Effector memory CD8-positive, alpha-beta T cell (primary cell): ENCODE data around the gene MAP3K19.

ENCODE experiments used
- ATAC-seq: fragments of 150-1000 bp; cut with Tn5 transposase; replicated peaks from 2 replicates; pipeline ENCODE4 v1.10.0; 2021; ENCODE audit warnings: mild to moderate bottlenecking, moderate library complexity
- DNase-seq, 3 experiments: peaks; one replicate each; pipeline ENCODE4 v3.0.0; 2021
- H3K27ac Mint-ChIP-seq, 2 donors: one replicate each; pipeline ENCODE4 v1.8.0; 2022; ENCODE audit warnings: mild to moderate bottlenecking in 2 of 2, mixed read lengths in 2 of 2, moderate library complexity in 2 of 2
- H3K27me3 Mint-ChIP-seq, 2 donors: one replicate each; pipeline ENCODE4 v1.8.0; 2022; ENCODE audit warnings: mixed read lengths in 2 of 2
- H3K36me3 Mint-ChIP-seq: one replicate; pipeline ENCODE4 v1.8.0; 2022; ENCODE audit warnings: mild to moderate bottlenecking, moderate library complexity, mixed read lengths; ENCODE audit not compliant: insufficient read depth
- H3K4me1 Mint-ChIP-seq, 2 donors: one replicate each; pipeline ENCODE4 v1.8.0; 2022; ENCODE audit warnings: low read depth in 2 of 2, mixed read lengths in 2 of 2
- H3K4me3 Mint-ChIP-seq, 2 donors: one replicate each; pipeline ENCODE4 v1.8.0; 2022; ENCODE audit warnings: mild to moderate bottlenecking in 2 of 2, mixed read lengths in 2 of 2, moderate library complexity in 2 of 2
- H3K9me3 Mint-ChIP-seq, 2 donors: one replicate each; pipeline ENCODE4 v1.8.0; 2022; ENCODE audit warnings: mixed read lengths in 2 of 2

MAP3K19 gene

GRCh38 chr2:134952608-134953007, 94.6 kb downstream of the MAP3K19 start:
- Mint-ChIP-seq H3K36me3 (peaks cover 79% of the 10 kb centered on the region), H3K27ac (peak overlapping the region in 1 of 2 donors; percentile 57)

GRCh38 chr2:134950886-134951285, 96.4 kb downstream of the MAP3K19 start:
- Mint-ChIP-seq H3K4me3 (no peak overlapping the region), H3K27me3 (no peaks in the 10 kb centered on the region), H3K4me1 (peaks cover 8 to 15% of the 10 kb centered on the region in 2 donors), H3K9me3 (no peaks in the 10 kb centered on the region), H3K27ac (no peak overlapping the region), H3K36me3 (peaks cover 83% of the 10 kb centered on the region)
- DNase-seq, result no peak
- ATAC-seq, result no peak

More at GRCh38 chr2:134952608-134953007, 94.6 kb downstream of the MAP3K19 start:
- no peak for ATAC-seq
- Mint-ChIP-seq H3K4me1 (peaks cover 8 to 14% of the 10 kb centered on the region in 2 donors), H3K4me3 (no peak overlapping the region), H3K9me3 (no peaks in the 10 kb centered on the region), H3K27me3 (no peaks in the 10 kb centered on the region)
- DNase-seq, result no peak

- H3K36me3 Mint-ChIP-seq, result peaks cover 85% of the 10 kb centered on the region
- H3K9me3 Mint-ChIP-seq, result no peaks in the 10 kb centered on the region
- no peak for DNase-seq
- peak overlapping the region in 1 of 2 donors; percentile 55 for H3K27ac Mint-ChIP-seq
- H3K4me3 Mint-ChIP-seq, result no peak overlapping the region
- H3K4me1 Mint-ChIP-seq, result peaks cover 8 to 21% of the 10 kb centered on the region in 2 donors
- no peaks in the 10 kb centered on the region for H3K27me3 Mint-ChIP-seq
- ATAC-seq, result no peak
Observed at GRCh38 chr2:134949981-134950708, 97.1 kb downstream of the MAP3K19 start.

GRCh38 chr2:134946073-134946472, 101.2 kb downstream of the MAP3K19 start:
- no peak for ATAC-seq
- Mint-ChIP-seq H3K4me1 (peaks cover 12 to 27% of the 10 kb centered on the region in 2 donors), H3K27ac (peak overlapping the region; percentile 11 to 32), H3K36me3 (peaks cover 69% of the 10 kb centered on the region), H3K27me3 (no peaks in the 10 kb centered on the region), H3K9me3 (no peaks in the 10 kb centered on the region), H3K4me3 (no peak overlapping the region)
- DNase-seq, result no peak

- Mint-ChIP-seq H3K4me3 (no peak overlapping the region), H3K36me3 (peaks cover 67% of the 10 kb centered on the region), H3K27me3 (no peaks in the 10 kb centered on the region), H3K4me1 (peaks cover 9 to 22% of the 10 kb centered on the region in 2 donors), H3K9me3 (no peaks in the 10 kb centered on the region), H3K27ac (peak overlapping the region in 1 of 2 donors; percentile 11)
- no peak for ATAC-seq
- DNase-seq, result no peak
Observed at GRCh38 chr2:134944975-134945374, 102.3 kb downstream of the MAP3K19 start.

- Mint-ChIP-seq H3K9me3 (no peaks in the 10 kb centered on the region), H3K36me3 (peaks cover 66% of the 10 kb centered on the region), H3K27ac (peak overlapping the region in 1 of 2 donors; percentile 25), H3K27me3 (no peaks in the 10 kb centered on the region), H3K4me1 (peaks cover 6 to 20% of the 10 kb centered on the region in 2 donors), H3K4me3 (no peak overlapping the region)
- no peak for ATAC-seq
- no peak for DNase-seq
Observed at GRCh38 chr2:134943540-134943939, 103.7 kb downstream of the MAP3K19 start.

GRCh38 chr2:134936691-134937090, 110.6 kb downstream of the MAP3K19 start:
- DNase-seq, result no peak
- H3K9me3 Mint-ChIP-seq, result no peaks in the 10 kb centered on the region
- H3K36me3 Mint-ChIP-seq, result peaks cover 58% of the 10 kb centered on the region
- no peak for ATAC-seq
- no peaks in the 10 kb centered on the region for H3K27me3 Mint-ChIP-seq
- H3K27ac Mint-ChIP-seq, result no peak overlapping the region
- peaks cover 19 to 36% of the 10 kb centered on the region in 2 donors for H3K4me1 Mint-ChIP-seq
- no peak overlapping the region for H3K4me3 Mint-ChIP-seq

GRCh38 chr2:134934641-134935040, 112.6 kb downstream of the MAP3K19 start:
- peaks cover 29 to 57% of the 10 kb centered on the region in 2 donors for H3K4me1 Mint-ChIP-seq
- H3K4me3 Mint-ChIP-seq, result peak overlapping the region in 1 of 2 donors; percentile 28
- peaks cover 46% of the 10 kb centered on the region for H3K36me3 Mint-ChIP-seq
- ATAC-seq, result no peak
- DNase-seq, result no peak
- H3K27ac Mint-ChIP-seq, result peak overlapping the region in 1 of 2 donors; percentile 44
- no peaks in the 10 kb centered on the region for H3K9me3 Mint-ChIP-seq
- no peaks in the 10 kb centered on the region for H3K27me3 Mint-ChIP-seq

- Mint-ChIP-seq H3K36me3 (peaks cover 44% of the 10 kb centered on the region), H3K27ac (peak overlapping the region; percentile 38 to 44), H3K9me3 (no peaks in the 10 kb centered on the region), H3K27me3 (no peaks in the 10 kb centered on the region), H3K4me3 (peak overlapping the region in 1 of 2 donors; percentile 28), H3K4me1 (peaks cover 30 to 58% of the 10 kb centered on the region in 2 donors)
- ATAC-seq, result no peak
- DNase-seq, result no peak
Observed at GRCh38 chr2:134934150-134934549, 113.1 kb downstream of the MAP3K19 start.

- peak overlapping the region; percentile 44 to 62 for H3K27ac Mint-ChIP-seq
- H3K27me3 Mint-ChIP-seq, result no peaks in the 10 kb centered on the region
- H3K4me3 Mint-ChIP-seq, result peak overlapping the region in 1 of 2 donors; percentile 28
- H3K9me3 Mint-ChIP-seq, result no peaks in the 10 kb centered on the region
- peaks cover 31 to 58% of the 10 kb centered on the region in 2 donors for H3K4me1 Mint-ChIP-seq
- no peak for ATAC-seq
- no peak for DNase-seq
- peaks cover 43% of the 10 kb centered on the region for H3K36me3 Mint-ChIP-seq
Observed at GRCh38 chr2:134933732-134934131, 113.5 kb downstream of the MAP3K19 start.

GRCh38 chr2:134932864-134933526, 114.3 kb downstream of the MAP3K19 start:
- Mint-ChIP-seq H3K36me3 (peaks cover 35% of the 10 kb centered on the region), H3K27ac (peak overlapping the region in 1 of 2 donors; percentile 62)

GRCh38 chr2:134927195-134927594, 120.1 kb downstream of the MAP3K19 start:
- Mint-ChIP-seq H3K4me3 (peak overlapping the region in 1 of 2 donors; percentile 66), H3K36me3 (peaks cover 25% of the 10 kb centered on the region), H3K27ac (no peak overlapping the region), H3K9me3 (no peaks in the 10 kb centered on the region), H3K27me3 (no peaks in the 10 kb centered on the region), H3K4me1 (peaks cover 49 to 72% of the 10 kb centered on the region in 2 donors)
- no peak for DNase-seq
- ATAC-seq, result no peak

More at GRCh38 chr2:134932864-134933526, 114.3 kb downstream of the MAP3K19 start:
- H3K27me3 Mint-ChIP-seq, result no peaks in the 10 kb centered on the region
- H3K4me3 Mint-ChIP-seq, result peak overlapping the region in 1 of 2 donors; percentile 61
- no peak for ATAC-seq
- H3K9me3 Mint-ChIP-seq, result no peaks in the 10 kb centered on the region
- no peak for DNase-seq
- peaks cover 35 to 63% of the 10 kb centered on the region in 2 donors for H3K4me1 Mint-ChIP-seq

- Mint-ChIP-seq H3K27ac (peak overlapping the region; percentile 6 to 65), H3K36me3 (peaks cover 19% of the 10 kb centered on the region), H3K9me3 (no peaks in the 10 kb centered on the region), H3K27me3 (no peaks in the 10 kb centered on the region), H3K4me3 (peak overlapping the region; percentile 39 to 66), H3K4me1 (peaks cover 54 to 71% of the 10 kb centered on the region in 2 donors)
- no peak for ATAC-seq
- DNase-seq, result no peak
Observed at GRCh38 chr2:134926231-134926931, 120.9 kb downstream of the MAP3K19 start.
